GM13977 (cell line): ENCODE measurements around the gene BIRC7.

Experiments
- DNase-seq: peaks from one replicate; pipeline ENCODE4 v3.0.0; 2012; ENCODE audit warnings: low spot score
- CTCF ChIP-seq: IDR thresholded peaks from 2 replicates; pipeline ENCODE4 v1.5.1; 2012; ENCODE audit warnings: mild to moderate bottlenecking, control low read depth; ENCODE audit not compliant: insufficient read depth; ENCODE audit errors: extremely low read depth, missing control alignments
- in situ Hi-C: fragments of 300-500 bp; cut with MboI; formaldehyde crosslinking; loops from one replicate; pipeline ENCODE4 v1.12.0; 2022; ENCODE audit warnings: low sequenced_read_pairs, low pct_unique_long_range_greater_than_20kb, mixed read lengths, inconsistent platforms; ENCODE audit not compliant: unreplicated experiment

The BIRC7 gene

GRCh38 chr20:63242736-63243135 is 7.0 kb downstream of the BIRC7 start:
- in situ Hi-C loops: loop anchor here (25.0 kb wide), 1 partner anchor 95 kb away; no protein-coding TSS in a partner anchor
- TF ChIP-seq CTCF: no peak
- no peak for DNase-seq

DNA sequence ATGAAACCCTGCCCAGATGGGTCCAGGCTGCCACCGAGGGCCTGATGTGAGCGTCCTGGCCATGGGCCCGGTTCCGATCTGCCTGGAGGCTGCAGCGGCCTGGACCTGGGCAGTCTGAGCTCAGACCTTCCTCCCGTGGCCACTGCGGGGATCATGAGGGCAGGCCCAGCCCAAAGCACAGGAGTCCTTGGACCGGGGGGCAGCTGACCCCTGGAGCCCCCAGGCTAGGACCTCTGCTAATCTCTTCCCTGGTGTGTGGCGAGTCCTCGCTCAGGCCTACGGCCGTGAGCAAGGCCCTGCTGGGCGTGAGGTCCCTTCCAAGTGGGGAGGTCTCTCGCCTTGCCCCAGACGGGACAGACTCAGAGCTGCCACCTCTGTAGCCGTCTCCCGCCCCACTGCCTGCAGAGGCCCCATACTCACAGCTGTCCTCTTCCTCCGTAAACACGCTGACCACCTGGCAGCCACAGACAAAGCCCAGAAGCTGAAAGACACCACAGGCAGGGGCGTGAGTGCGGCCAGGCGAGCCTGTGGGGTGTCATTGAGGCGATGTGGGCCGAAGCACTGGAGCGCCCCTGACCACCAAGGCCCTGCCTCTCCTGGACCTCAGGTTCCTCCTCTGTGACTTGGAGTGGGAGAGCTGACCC is 8.0 kb downstream of the BIRC7 start:
- DNase-seq: no peak
- no peak for TF ChIP-seq CTCF
- in situ Hi-C loops: loop anchor here (25.0 kb wide), 1 partner anchor 94 kb away; no protein-coding TSS in a partner anchor

GRCh38 chr20:63244468-63244867 is 8.8 kb downstream of the BIRC7 start:
- in situ Hi-C loops: loop anchor here (25.0 kb wide), 1 partner anchor 93 kb away; no protein-coding TSS in a partner anchor
- no peak for TF ChIP-seq CTCF
- no peak for DNase-seq

DNA sequence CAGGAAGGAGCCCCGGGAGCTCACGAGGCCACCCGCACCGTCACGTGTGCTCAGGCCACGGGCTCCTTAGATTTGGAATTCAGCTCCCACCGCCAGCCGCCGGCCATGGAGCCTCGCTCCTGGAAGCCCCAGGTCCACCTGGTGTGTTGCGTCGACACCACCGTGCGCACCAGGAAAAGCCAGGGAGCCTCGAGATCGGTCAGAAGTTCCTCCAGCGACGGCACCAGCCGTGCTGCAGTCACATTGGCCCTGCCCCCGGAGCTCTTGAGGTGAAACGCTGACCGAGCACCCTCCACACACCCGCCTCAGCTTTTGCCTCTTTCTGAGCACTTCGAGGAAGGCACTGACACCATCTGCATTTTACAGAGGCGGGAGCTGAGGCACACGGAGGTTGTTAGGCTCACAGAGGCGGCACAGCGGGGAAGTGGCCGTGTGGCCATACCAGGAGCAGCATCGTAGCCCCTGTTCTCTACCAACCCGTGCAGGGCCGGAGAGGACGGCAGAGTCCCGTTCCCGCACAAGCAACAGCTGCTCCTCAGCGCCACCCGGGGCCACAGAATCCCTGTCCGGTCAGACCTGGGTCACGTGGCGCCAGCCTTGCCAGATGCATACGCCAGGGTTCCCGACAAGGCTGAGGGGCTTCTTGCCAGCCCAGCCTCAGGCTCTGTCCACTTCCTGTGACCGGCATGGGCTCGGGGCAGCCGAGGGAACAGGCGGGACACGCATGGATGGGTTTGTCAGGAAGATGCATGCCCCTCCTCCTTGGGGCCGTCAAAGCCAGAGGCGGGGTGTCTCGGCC is 11.0 kb downstream of the BIRC7 start:
- no peak for TF ChIP-seq CTCF
- DNase-seq: no peak
- in situ Hi-C loops: loop anchor here (25.0 kb wide), 1 partner anchor 91 kb away; no protein-coding TSS in a partner anchor

DNA sequence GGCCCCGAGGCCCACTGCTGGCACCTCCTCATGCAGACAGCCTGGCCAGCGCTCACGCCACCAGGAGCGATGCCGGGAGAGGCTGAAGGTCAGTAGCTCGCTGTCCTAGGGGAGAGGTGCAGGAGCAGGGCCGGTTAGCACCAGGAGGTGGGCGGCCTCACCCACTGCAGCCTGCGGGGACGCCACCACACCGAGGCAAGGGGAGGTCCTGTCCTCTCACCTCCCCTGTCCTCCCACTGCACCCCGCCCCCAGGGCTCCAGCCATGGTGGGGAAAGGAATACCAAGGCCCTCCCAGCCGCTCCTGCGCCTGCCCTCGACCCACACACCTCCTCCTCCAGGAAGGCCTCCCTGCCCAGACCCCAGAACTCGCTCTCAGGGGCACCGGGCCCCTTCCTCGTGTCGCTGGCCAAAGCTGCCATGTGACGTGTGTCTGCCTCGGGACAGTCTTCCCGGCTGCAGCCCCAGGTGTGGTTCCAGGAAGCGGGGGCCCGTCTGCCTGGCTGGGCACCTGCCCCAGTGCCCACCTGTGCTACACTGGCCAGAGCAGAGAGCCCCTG is 12.0 kb downstream of the BIRC7 start:
- in situ Hi-C loops: loop anchor here (25.0 kb wide), 1 partner anchor 90 kb away; no protein-coding TSS in a partner anchor
- no peak for TF ChIP-seq CTCF
- DNase-seq: no peak

DNA sequence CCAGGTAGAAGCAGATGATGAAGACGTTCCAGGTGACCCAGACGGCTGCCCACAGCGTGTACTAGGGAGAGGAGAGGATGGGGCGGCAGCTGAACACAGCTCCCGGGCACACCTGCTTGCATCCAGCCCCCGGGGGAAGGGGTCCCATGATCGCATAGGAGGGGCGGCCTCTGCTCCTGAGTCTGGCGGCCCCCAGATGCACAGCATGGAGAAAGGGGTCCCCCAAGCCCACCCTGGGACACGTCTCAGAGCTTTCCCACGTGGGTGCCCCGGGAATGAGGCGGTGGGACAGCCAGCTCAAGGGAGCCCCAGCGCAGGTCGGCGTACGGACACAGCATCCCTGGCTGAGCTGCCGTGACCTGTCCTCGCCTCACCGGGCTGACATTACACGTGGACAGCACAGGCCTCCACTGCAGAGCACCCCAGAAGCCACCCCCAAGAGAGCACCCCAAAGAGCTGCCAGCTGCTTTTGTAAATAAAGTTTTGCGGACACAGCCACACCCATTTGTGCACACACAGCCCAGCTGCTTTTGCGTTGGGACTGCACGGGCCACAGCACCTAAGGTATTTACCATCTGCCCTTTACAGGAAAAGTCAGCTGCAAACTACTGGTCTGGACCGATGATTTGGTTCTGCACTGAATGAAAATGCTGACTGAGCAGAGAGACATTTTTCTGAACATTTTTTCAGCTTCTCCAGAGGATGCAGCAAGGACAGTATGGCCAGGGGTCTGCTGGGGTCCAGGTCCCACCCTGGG is 13.3 kb downstream of the BIRC7 start:
- in situ Hi-C loops: loop anchor here (25.0 kb wide), 1 partner anchor 88 kb away; no protein-coding TSS in a partner anchor
- no peak for DNase-seq
- TF ChIP-seq CTCF: no peak
